GM12874 (cell line): Measurements from ENCODE around the gene DMWD.

Experiments used
- CTCF ChIP-seq: IDR thresholded peaks from 2 replicates; pipeline ENCODE4 v1.5.1; 2011; ENCODE audit warnings: low read depth, mild to moderate bottlenecking, control low read depth, low read length, moderate library complexity; ENCODE audit not compliant: insufficient read depth

DMWD gene

GRCh38 chr19:45777395-45777961 is 15.2 kb downstream of the DMWD start:
- no peak for TF ChIP-seq CTCF

- TF ChIP-seq CTCF: peak; percentile 22; the same call in 1 of the 2 replicates
Measured at GRCh38 chr19:45774765-45775164, 17.9 kb downstream of the DMWD start.

- no peak for TF ChIP-seq CTCF
Measured at GRCh38 chr19:45773384-45773783, 19.3 kb downstream of the DMWD start.

- TF ChIP-seq CTCF: no peak
Measured at GRCh38 chr19:45772912-45773311, 19.7 kb downstream of the DMWD start.

GRCh38 chr19:45772130-45772840 is 20.4 kb downstream of the DMWD start:
- no peak for TF ChIP-seq CTCF

- no peak for TF ChIP-seq CTCF
Measured at GRCh38 chr19:45771311-45771933, 21.2 kb downstream of the DMWD start.

GRCh38 chr19:45770192-45771101 is 22.2 kb downstream of the DMWD start:
- peak; percentile 94 for TF ChIP-seq CTCF
